Liver (tissue), 9 donors: ENCODE measurements around the gene COPZ2. TPM values are rescaled to one million over a fixed set of nuclear protein-coding genes. Genes with fewer than 3 reads are reported as not detected.

ENCODE experiments used
- DNase-seq: peaks from one replicate; pipeline ENCODE4 v3.0.0-alpha.2; 2017; ENCODE audit warnings: low spot score
- H3K27ac ChIP-seq, 2 donors: one replicate each; pipeline ENCODE4 v1.7.0; 2013; ENCODE audit warnings: inconsistent platforms in 2 of 2, low read length in 2 of 2, control low read depth in 1 of 2, low read depth in 1 of 2, mild to moderate bottlenecking in 1 of 2
- H3K27me3 ChIP-seq, 4 donors: one replicate each; pipeline versions ENCODE4 v1.6.1 to v1.7.0; 2013; ENCODE audit warnings: low read length in 3 of 4, inconsistent platforms in 1 of 4, mild to moderate bottlenecking in 1 of 4, moderate library complexity in 1 of 4; ENCODE audit not compliant: control insufficient read depth in 4 of 4, insufficient read depth in 4 of 4
- H3K36me3 ChIP-seq, 4 donors: one replicate each; pipeline versions ENCODE4 v1.6.1 to v1.7.0; 2013; ENCODE audit warnings: low read length in 3 of 4, mild to moderate bottlenecking in 3 of 4, low read depth in 1 of 4, moderate library complexity in 1 of 4; ENCODE audit not compliant: control insufficient read depth in 4 of 4, insufficient read depth in 3 of 4
- H3K4me1 ChIP-seq, 4 donors: one replicate each; pipeline versions ENCODE4 v1.6.1 to v1.7.0; 2013; ENCODE audit warnings: low read length in 3 of 4, mild to moderate bottlenecking in 3 of 4, moderate library complexity in 1 of 4; ENCODE audit not compliant: control insufficient read depth in 4 of 4, insufficient read depth in 4 of 4
- H3K4me3 ChIP-seq, 3 donors: one replicate each; pipeline versions ENCODE4 v1.6.1 to v1.7.0; 2013; ENCODE audit warnings: low read length in 3 of 3, control low read depth in 1 of 3, low read depth in 1 of 3, mild to moderate bottlenecking in 1 of 3
- H3K9ac ChIP-seq, 2 donors: one replicate each; pipeline ENCODE4 v1.7.0; 2013; ENCODE audit warnings: low read length in 2 of 2, mild to moderate bottlenecking in 2 of 2, moderate library complexity in 2 of 2, control low read depth in 1 of 2, low read depth in 1 of 2
- H3K9me3 ChIP-seq, 4 donors: one replicate each; pipeline versions ENCODE4 v1.6.1 to v1.7.0; 2013; ENCODE audit warnings: low read length in 3 of 4; ENCODE audit not compliant: control insufficient read depth in 4 of 4
- EGR1 ChIP-seq, 2 donors: IDR thresholded peaks; 2 replicates each; pipeline ENCODE4 v1.6.1; 2016 to 2018; ENCODE audit warnings: antibody characterized with exemption in 2 of 2, low read depth in 2 of 2
- FOXA1 ChIP-seq: IDR thresholded peaks from 2 replicates; pipeline ENCODE4 v1.6.1; 2016; ENCODE audit warnings: antibody characterized with exemption
- FOXA2 ChIP-seq: IDR thresholded peaks from 2 replicates; pipeline ENCODE4 v1.6.1; 2016; ENCODE audit warnings: antibody characterized with exemption
- GABPA ChIP-seq, 2 donors: IDR thresholded peaks in 1 of 2; conservative IDR thresholded peaks in 1 of 2; 2 replicates each; pipeline ENCODE4 v1.6.1; 2016; ENCODE audit warnings: antibody characterized with exemption in 2 of 2, mild to moderate bottlenecking in 1 of 2, moderate library complexity in 1 of 2
- HNF4A ChIP-seq, 2 donors: conservative IDR thresholded peaks; 2 replicates each; pipeline ENCODE4 v1.6.1; 2016; ENCODE audit warnings: antibody characterized with exemption in 2 of 2, mild to moderate bottlenecking in 2 of 2
- HNF4G ChIP-seq: IDR thresholded peaks from 2 replicates; pipeline ENCODE4 v1.6.1; 2016; ENCODE audit warnings: antibody characterized with exemption
- JUND ChIP-seq, 2 donors: IDR thresholded peaks; 2 replicates each; pipeline ENCODE4 v1.6.1; 2016; ENCODE audit warnings: antibody characterized with exemption in 2 of 2
- NR2F2 ChIP-seq: IDR thresholded peaks from 2 replicates; pipeline ENCODE4 v1.6.1; 2016; ENCODE audit warnings: antibody characterized with exemption
- RAD21 ChIP-seq, 2 donors: IDR thresholded peaks; 2 replicates each; pipeline ENCODE4 v1.6.1; 2016; ENCODE audit warnings: antibody characterized with exemption in 2 of 2, mild to moderate bottlenecking in 2 of 2
- RXRA ChIP-seq, 2 donors: IDR thresholded peaks; 2 replicates each; pipeline ENCODE4 v1.6.1; 2017 to 2018; ENCODE audit warnings: antibody characterized with exemption in 2 of 2, mild to moderate bottlenecking in 1 of 2
- SP1 ChIP-seq: IDR thresholded peaks from 2 replicates; pipeline ENCODE4 v1.6.1; 2018; ENCODE audit warnings: antibody characterized with exemption, mild to moderate bottlenecking
- TAF1 ChIP-seq: conservative IDR thresholded peaks from 2 replicates; pipeline ENCODE4 v1.6.1; 2016; ENCODE audit warnings: antibody characterized with exemption, mild to moderate bottlenecking
- WGBS: extraction: QIAGEN DNeasy Blood & Tissue Kit; methylation state at CpG from one replicate; pipeline ENCODE4 v1.1.7; 2013; 5-methylcytosine and 5-hydroxymethylcytosine counted together
- polyA plus RNA-seq, 2 donors: library from polyadenylated mRNA; stranded (reverse) in 1 of 2; unstranded in 1 of 2; fragments of 200-250 nt in 1 of 2; fragments of >200 nt in 1 of 2; fragmentation: Nextera tagmentation in 1 of 2; extraction: Ambion mirVana in 1 of 2; gene quantifications; one replicate each; pipeline versions ENCODE4 v1.2.1 to v1.2.3, GENCODE V29; 2013 to 2015
- total RNA-seq, 2 donors: library from RNA; depleted of rRNA; stranded (reverse); fragments of >200 nt; gene quantifications; one replicate each; pipeline ENCODE4 v1.2.3, GENCODE V29; 2014
- TF ChIP-seq, protein P1 (sequence below): IDR thresholded peaks from 2 replicates; pipeline ENCODE4 v1.6.1; 2016; ENCODE audit warnings: antibody characterized with exemption
- TF ChIP-seq, protein P2 (sequence below): IDR thresholded peaks from 2 replicates; pipeline ENCODE4 v1.6.1; 2016; ENCODE audit warnings: antibody characterized with exemption
- TF ChIP-seq, protein P3 (sequence below): fragments of 150-350 bp; IDR thresholded peaks from 2 replicates; pipeline ENCODE4 v1.5.1; 2017; ENCODE audit warnings: improper control_type of control experiment, low read depth, low read length; ENCODE audit not compliant: missing input control
- TF ChIP-seq, protein P4 (sequence below): IDR thresholded peaks from 2 replicates; pipeline ENCODE4 v1.6.1; 2016; ENCODE audit warnings: antibody characterized with exemption, mild to moderate bottlenecking
- TF ChIP-seq, protein P5 (sequence below): IDR thresholded peaks from 2 replicates; pipeline ENCODE4 v1.6.1; 2016; ENCODE audit warnings: antibody characterized with exemption
- donor health status: healthy.
- donor health status: healthy.
- donor health status: healthy.
- donor health status: healthy.
- donor health status: healthy.

COPZ2 gene
- total and polyA plus RNA-seq, 4 donors: 2.6 to 38.1 (median 17.8) TPM

DNA sequence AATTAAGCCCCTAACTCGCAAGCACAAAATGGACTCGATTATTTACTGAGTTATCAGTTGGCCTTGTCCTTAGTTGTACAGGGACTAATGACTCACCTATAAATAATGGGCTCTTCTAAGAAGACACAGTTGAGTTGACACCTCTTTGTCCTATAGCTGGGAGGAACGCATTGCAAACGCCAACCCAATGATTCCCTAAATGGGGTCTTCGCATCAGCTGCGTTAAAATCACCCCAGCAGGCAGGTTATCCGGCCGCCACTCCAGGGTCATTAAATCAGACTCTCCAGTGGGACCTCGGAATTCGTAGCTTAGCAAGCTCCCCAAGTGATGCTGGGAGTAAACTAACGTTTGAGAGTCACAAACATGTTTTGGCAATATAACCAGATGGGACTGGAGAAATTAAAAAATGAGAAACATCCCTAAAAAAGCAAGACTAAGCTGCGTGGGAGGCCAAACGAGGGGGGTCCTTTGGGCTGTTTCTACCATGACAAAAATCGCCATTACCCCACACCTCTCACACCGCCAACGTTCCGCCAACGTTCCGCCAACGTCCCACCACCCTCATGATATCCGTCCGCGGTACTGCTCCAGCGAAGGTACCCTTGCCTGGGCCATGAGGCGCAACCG lies 9.6 kb upstream of the COPZ2 start:
- Histone ChIP-seq H3K36me3 (peaks cover 0 to 4% (median 0%) of the 10 kb centered on the region in 4 donors), H3K27me3 (no peaks in the 10 kb centered on the region), H3K9me3 (no peaks in the 10 kb centered on the region), H3K27ac (peak overlapping the region; percentile 93 to 99), H3K4me3 (peak overlapping the region; percentile 63 to 94 (median 81)), H3K9ac (peak overlapping the region; percentile 68 to 86), H3K4me1 (peaks cover 12 to 40% (median 28%) of the 10 kb centered on the region in 4 donors)
- peak; percentile 39 for DNase-seq
- TF ChIP-seq, protein P1, sequence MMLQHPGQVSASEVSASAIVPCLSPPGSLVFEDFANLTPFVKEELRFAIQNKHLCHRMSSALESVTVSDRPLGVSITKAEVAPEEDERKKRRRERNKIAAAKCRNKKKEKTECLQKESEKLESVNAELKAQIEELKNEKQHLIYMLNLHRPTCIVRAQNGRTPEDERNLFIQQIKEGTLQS: no peak
- TF ChIP-seq HNF4G (no peak), HNF4A (conservative IDR thresholded peaks at IDR 0.05) (no peak), TAF1 (no peak), GABPA (IDR thresholded peaks at IDR 0.05 in 1 of 2, conservative IDR thresholded peaks at IDR 0.05 in 1 of 2) (no peak), NR2F2 (no peak), EGR1 (IDR thresholded peaks at IDR 0.05; ENCODE audit: low read depth in 2 of 2) (no peak), JUND (IDR thresholded peaks at IDR 0.05) (no peak), RAD21 (IDR thresholded peaks at IDR 0.05) (no peak), FOXA2 (no peak), SP1 (no peak), FOXA1 (no peak), RXRA (IDR thresholded peaks at IDR 0.05) (no peak)
- TF ChIP-seq, protein P2, sequence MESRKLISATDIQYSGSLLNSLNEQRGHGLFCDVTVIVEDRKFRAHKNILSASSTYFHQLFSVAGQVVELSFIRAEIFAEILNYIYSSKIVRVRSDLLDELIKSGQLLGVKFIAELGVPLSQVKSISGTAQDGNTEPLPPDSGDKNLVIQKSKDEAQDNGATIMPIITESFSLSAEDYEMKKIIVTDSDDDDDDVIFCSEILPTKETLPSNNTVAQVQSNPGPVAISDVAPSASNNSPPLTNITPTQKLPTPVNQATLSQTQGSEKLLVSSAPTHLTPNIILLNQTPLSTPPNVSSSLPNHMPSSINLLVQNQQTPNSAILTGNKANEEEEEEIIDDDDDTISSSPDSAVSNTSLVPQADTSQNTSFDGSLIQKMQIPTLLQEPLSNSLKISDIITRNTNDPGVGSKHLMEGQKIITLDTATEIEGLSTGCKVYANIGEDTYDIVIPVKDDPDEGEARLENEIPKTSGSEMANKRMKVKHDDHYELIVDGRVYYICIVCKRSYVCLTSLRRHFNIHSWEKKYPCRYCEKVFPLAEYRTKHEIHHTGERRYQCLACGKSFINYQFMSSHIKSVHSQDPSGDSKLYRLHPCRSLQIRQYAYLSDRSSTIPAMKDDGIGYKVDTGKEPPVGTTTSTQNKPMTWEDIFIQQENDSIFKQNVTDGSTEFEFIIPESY: no peak
- TF ChIP-seq, protein P3, sequence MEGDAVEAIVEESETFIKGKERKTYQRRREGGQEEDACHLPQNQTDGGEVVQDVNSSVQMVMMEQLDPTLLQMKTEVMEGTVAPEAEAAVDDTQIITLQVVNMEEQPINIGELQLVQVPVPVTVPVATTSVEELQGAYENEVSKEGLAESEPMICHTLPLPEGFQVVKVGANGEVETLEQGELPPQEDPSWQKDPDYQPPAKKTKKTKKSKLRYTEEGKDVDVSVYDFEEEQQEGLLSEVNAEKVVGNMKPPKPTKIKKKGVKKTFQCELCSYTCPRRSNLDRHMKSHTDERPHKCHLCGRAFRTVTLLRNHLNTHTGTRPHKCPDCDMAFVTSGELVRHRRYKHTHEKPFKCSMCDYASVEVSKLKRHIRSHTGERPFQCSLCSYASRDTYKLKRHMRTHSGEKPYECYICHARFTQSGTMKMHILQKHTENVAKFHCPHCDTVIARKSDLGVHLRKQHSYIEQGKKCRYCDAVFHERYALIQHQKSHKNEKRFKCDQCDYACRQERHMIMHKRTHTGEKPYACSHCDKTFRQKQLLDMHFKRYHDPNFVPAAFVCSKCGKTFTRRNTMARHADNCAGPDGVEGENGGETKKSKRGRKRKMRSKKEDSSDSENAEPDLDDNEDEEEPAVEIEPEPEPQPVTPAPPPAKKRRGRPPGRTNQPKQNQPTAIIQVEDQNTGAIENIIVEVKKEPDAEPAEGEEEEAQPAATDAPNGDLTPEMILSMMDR: no peak
- TF ChIP-seq, protein P4, sequence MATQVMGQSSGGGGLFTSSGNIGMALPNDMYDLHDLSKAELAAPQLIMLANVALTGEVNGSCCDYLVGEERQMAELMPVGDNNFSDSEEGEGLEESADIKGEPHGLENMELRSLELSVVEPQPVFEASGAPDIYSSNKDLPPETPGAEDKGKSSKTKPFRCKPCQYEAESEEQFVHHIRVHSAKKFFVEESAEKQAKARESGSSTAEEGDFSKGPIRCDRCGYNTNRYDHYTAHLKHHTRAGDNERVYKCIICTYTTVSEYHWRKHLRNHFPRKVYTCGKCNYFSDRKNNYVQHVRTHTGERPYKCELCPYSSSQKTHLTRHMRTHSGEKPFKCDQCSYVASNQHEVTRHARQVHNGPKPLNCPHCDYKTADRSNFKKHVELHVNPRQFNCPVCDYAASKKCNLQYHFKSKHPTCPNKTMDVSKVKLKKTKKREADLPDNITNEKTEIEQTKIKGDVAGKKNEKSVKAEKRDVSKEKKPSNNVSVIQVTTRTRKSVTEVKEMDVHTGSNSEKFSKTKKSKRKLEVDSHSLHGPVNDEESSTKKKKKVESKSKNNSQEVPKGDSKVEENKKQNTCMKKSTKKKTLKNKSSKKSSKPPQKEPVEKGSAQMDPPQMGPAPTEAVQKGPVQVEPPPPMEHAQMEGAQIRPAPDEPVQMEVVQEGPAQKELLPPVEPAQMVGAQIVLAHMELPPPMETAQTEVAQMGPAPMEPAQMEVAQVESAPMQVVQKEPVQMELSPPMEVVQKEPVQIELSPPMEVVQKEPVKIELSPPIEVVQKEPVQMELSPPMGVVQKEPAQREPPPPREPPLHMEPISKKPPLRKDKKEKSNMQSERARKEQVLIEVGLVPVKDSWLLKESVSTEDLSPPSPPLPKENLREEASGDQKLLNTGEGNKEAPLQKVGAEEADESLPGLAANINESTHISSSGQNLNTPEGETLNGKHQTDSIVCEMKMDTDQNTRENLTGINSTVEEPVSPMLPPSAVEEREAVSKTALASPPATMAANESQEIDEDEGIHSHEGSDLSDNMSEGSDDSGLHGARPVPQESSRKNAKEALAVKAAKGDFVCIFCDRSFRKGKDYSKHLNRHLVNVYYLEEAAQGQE: no peak
- TF ChIP-seq, protein P5, sequence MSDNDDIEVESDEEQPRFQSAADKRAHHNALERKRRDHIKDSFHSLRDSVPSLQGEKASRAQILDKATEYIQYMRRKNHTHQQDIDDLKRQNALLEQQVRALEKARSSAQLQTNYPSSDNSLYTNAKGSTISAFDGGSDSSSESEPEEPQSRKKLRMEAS: no peak
- 10% methylated on average over 26 of the region's 26 CpGs for WGBS
